ENCODE results near the gene CREBBP.

The CREBBP gene

DNA sequence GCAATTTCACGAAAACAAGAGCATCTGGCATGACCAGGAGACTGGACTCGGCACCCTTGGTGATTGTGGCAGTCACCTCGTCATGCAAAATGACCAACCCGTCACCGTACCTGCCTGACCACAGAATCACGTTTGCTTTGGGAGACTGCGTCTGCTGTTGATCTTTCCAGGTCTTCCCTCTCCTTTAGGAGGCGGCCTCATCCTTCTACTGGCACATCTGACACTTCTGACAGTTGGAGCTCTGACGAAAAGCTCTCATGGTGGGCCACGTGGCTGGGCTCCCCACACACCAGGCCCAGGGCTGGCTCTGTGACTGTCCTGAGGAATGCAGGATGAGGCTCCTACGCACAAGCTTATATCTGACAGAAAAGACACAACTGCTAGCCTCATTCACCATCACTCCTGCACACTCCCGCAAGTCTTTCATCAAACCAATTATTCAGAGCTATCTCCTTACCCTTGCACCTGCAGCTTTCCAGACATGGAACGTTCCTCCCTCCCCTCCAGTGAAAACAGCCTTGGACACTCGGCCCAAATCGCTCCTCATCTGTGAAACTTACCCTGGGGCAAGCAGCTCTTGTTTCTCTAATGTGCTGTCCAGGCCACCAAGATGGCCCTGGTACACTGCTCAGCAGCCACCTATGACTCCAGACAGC is 166.8 kb downstream of the CREBBP start:
- no peak for DNase-seq (ENCODE audit: low spot score)

DNA sequence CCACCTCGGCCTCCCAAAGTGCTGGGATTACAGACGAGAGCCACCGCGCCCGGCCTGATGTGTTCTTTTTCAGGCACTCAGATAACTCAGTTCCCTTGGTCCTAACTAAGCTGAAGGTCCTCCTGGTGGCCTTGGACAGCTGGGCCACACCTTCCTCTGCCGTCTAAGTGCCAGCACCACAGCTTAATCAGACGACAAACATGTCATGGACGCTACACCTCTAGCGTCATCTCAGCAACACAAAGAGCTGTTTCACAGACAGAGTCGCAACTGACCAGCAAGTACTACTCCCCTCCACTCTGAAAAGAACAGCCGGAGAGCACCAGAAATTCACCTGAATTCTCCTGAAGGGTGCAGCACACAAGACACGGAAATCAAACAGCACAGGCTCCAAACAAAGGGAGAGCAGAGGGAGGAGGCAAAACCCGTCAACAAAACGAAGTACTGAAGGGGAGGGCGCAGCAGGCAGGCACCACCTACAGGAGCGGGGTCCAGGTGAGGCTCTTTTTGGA is 167.6 kb downstream of the CREBBP start:
- no peak for DNase-seq (ENCODE audit: low spot score)

DNA sequence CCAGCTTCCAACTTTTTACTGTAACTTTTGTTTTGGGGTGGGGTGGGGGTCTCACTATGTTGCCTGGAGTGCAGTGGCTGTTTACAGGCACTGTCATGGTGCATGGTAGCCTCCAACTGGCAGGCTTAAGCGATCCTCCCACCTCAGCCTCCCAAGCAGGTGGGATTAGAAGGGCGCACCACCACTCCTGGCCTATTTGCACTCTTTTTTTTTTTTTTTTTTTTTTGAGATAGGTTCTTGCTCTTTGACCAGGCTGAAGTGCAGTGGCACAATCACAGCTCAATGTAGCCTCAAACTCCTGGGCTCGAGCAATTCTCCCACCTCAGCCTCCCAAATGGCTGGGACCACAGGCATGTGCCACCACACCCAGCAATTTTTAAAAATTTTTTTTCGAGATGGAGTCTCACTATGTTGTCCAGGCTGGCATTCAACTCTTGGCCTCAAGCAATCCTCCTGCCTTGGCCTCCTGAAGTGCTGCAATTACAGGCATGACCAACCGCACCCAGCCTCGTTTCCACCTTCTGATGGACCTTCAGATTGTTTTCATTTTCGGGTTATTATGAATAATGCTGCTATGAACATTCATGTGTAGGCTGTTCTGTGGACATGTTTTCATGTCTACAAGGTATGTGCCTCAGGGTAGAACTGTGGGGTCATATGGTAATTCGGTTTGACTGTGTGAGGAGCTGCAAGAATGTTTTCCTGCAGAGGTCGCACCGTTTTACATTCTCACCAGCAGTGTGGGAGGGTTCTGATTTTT is 174.1 kb downstream of the CREBBP start:
- DNase-seq (ENCODE audit: low spot score), result no peak

DNA sequence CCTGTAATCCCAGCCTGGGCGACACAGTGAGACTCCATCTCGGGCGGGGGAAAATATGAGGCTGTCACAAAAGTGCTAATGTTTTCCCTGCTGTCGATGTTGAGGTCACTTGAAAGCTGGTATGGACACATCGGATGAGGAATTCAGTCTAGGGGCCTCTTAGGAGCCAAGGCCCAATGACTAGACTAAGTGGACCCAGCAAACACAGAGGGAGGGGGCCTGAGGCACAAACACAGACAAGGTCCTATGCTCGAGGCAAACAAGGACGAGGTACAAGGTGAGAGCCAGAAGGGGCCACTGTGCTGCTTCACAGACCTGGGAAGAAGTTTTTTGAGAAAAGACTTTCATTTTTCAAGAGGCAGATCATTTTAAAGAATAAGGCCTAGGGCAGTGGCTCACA is 178.4 kb downstream of the CREBBP start:
- no peak for DNase-seq (ENCODE audit: low spot score)

DNA sequence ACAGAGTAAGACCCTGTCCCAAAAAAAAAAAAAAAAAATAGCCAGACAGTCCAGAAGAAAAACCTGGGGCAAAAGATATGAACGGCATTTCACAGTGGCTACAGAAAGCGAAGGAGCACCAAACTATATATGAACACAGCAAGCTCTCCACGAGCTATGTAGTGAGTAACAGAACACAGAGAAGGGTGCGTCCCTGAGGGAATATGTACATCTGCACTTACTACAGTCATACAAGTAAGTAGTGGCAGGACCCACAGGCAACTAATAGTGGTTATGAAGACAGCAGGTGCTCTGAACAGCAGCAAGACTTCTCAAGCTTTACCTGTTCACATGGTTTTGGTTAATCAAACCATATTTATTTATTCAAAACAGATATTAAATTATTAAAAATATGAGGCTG is 179.0 kb downstream of the CREBBP start:
- no peak for DNase-seq (ENCODE audit: low spot score)

DNA sequence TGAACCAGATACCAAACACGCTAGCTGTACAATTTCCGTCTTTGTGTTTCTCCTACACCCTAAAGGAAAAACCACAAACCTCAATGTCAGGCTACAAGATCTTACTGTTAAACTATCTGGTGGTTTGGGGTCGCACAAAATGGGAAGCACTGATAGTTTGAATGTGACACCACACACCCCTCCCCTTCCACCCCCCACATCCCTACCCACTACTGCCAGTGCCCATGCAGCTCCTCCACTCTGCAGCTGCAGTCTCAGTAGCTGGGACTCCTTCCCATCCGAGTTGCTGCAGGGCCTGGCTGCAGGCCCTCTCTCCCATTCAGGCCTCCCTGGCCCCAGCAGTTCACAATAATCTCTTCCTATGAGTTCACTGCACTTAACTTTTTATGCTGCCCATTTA is 181.6 kb downstream of the CREBBP start:
- no peak for DNase-seq (ENCODE audit: low spot score)

DNA sequence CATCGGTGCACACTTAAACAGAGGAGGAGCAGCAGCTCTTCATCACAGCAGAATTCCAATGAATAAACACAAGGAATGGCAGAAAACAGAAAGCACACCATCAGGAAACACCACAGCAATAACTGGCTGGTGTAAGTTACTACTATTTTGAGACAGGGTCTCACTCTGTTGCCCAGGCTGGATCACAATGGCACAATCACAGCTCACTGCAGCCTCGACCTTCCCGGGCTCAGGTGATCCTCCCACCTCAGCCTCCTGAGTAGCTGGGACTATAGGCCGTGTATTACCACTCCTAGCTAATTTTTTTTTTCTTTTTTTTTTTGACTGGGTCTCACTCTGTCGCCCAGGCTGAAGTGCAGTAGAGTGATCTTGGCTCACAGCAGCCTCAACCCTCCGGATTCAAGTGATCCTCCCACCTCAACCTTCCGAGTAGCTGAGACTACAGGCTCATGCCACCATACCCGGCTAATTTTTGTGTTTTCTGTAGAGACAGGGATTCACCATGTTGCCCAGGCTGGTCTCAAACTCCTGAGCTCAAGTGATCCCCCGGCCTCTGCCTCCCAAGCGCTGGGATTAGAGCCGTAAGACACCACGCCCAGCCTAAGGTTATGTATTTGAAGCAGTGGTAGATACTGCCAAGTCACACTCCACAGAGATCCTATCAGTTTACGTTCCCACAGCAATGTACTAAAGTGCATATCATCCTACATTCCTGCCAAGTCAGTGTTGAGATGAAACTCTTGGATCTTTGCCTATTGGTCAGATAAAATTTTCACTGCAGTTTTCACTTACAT is 183.9 kb downstream of the CREBBP start:
- DNase-seq (ENCODE audit: low spot score), result no peak

DNA sequence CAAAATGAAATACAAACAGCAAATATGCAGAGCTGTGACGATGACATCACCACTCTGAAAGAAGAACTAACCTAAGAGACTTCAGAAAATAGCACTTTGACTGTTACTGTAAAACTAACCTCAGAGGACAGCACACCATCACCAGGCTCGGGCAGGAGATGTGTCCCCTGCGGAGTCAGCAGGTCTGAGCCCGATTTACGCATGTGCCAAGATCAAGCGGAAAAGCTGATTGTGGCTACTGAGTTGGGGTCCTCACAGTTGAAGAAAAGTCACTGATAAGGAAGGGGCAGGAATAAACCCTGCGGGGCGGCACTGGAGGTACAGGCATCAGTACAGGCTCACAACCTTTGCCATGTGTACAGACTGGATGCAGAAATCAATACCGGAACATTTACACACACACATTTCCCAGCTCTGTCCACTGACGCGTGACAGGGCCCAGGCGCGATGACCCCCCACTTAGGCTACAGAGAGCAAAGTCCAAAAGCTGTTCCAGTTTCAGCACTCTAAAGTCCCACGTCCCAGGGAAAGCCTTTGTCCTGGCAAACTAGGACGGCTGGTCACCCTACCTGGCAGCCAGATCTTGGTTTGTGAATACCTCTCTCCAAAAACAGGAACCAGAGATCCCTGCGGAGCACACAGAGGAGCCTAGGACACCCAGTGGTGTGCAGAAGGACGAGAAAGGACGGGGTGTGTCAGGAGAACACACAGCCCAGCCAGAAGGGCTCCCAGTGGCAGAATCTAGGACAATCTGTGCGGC is 184.7 kb downstream of the CREBBP start:
- DNase-seq (ENCODE audit: low spot score), result no peak

DNA sequence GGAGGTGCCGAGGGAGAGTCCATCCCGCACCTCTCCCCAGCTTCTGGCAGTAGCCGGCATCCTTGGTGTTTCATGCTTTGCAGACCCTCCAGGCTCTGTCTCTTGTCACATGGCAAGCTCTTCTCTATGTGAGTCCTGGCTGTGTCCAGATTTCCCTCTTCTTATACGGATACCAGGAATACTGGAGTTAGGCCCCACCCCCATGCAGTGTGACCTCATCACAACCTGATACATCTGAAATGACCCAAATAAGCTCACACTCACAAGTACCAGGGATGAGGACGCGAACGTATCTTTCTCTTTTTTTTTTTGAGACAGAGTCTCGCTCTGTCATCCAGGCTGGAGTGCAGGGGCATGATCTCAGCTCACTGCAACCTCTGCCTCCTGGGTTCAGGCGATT is 186.5 kb downstream of the CREBBP start:
- no peak for DNase-seq (ENCODE audit: low spot score)

DNA sequence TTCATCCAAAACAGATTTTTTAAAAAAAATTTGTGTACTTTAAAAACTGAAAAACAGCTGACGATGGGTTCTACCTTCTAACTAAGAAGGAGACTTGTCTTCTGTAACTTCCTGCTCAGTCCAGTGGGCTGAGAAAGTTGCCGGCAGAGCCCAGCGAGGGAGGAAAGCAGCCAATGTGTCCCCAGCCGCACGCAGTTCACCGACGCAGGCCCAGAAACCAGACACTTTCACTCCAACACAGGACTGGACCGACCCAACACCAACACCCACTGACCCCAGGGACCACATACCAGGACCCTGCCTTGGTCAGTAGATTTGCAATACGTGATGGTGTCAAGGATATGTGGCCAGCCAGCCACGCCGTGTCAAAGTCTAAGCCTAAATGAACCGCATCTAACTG is 188.8 kb downstream of the CREBBP start:
- no peak for DNase-seq (ENCODE audit: low spot score)

DNA sequence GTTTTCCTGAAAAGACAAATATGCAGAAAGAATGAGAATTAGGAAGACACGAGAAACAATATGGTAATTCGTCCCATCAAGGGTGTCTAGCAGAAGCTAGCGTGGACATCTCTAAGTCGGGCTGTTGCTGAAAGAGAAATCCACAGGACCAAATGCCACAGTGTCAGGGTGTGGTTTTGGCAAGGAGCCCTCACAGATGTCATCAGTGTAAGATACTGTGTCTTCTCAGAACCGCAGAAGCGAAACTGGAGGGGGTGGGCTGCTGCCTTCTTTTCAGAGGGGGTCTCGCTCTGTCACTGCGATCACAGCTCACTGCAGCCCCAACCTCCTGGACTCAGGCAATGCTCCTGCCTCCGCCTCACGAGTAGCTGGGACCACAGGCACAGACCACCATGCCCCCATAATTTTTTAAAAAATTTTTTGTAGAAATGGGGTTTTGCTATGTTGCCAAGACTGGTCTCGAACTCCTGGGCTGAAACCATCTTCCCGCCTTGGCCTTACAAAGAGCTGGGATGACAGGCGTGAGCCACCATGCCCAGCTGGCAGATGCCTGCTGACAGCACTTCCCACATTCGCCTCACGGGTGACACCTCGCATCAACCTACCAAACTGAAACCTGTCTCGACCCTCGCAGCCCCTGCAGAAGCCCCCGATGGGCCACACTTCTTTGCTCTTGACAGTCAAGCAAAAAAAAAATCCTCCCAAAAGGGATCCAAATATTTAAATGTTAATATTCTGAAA is 189.4 kb downstream of the CREBBP start:
- DNase-seq (ENCODE audit: low spot score), result no peak

DNA sequence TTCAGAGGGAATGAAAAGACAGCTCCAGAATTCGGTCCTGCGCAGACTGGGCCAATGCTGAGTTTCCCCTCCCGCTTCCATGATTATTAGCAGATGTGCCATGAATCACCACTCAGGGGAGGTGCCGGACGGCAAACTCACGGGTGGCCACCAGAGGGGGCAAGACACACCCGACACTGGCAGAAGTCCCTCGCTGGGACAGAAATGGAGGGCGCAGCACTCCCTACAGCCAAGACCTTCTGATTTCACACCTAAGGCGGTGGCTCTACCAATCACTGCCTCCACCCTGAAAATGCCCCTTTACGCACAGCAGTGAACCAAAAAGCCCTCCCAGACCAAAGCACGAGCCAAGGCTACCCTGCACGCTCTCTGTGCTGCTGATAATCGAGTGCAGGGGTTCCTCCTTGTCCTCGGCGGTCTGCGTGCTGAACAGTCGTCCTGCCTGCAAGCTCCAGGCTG is 190.0 kb downstream of the CREBBP start:
- peak; percentile 86 for DNase-seq (ENCODE audit: low spot score)

DNA sequence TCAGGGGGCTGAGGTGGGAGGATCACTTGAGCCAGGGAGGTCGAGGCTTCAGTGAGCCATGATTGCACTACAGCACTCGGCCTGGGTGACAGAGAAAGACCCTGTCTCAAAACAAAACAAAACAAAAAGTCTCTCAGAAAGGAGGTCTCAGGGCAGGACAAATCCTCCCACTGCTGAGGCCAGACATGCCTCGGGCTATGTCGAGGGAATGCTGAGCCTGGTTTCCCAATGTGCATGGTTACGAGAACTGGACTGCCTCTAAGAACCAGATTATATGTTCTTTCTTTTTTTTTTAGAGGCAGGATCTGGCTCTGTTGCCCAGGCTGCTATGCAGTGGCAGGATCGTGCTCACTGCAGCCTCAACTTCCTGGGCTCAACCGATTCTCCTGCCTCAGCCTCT is 190.8 kb downstream of the CREBBP start:
- no peak for DNase-seq (ENCODE audit: low spot score)

DNA sequence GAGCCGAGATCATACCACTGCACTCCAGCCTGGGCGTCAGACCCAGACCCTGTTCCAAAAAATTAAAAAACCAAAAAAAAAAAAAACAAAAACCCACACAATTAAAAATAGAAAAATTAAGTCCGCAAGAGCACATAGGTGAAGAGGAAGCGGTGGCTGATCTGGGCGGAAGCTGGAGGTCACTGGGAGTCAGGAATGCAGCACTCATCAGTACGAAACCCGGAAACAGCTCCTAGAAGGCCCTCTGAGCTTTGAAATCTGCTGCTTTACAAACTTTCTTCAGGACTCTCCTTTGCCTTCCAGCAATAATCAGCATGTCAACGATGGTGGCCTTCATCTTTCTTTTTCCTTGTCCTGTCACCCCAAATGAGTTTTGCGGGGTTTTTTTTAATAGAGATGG is 192.7 kb downstream of the CREBBP start:
- no peak for DNase-seq (ENCODE audit: low spot score)

DNA sequence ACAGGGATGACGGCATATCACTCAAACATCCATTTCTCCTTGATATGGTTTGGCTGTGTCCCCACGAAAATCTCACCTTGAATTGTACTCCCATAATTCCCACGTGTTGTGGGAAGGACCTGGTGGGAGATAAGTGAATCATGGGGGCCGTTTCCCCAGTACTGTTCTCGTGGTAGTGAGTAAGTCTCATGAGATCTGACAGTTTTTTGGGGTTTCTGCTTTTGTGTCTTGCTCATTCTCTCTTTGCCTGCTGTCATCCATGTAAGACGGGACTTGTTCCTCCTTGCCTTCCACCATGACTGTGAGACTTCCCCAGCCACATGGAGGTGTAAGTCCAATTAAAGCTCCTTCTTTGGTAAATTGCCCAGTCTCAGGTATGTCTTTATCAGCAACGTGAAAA is 193.5 kb downstream of the CREBBP start:
- DNase-seq (ENCODE audit: low spot score), result no peak

DNA sequence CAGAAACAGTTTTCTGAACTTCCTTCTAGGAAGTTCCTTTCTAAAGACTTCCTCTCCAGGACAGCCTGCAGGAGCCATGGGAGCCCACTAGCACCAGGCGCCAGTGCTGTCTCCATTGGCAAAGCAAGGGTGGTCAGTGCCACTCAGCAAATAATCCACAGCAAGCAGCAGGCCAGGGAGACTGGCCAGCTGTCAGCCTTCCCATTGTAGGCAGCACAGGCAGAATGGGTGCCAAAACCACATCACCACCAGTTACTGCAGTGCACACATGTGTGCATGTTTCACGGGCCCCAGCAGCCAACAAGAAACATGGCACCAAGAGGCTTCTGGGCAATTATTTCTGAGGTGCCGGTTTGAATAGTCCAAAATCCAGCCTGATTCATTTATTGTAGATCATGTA is 199.3 kb downstream of the CREBBP start:
- no peak for DNase-seq (ENCODE audit: low spot score)

DNA sequence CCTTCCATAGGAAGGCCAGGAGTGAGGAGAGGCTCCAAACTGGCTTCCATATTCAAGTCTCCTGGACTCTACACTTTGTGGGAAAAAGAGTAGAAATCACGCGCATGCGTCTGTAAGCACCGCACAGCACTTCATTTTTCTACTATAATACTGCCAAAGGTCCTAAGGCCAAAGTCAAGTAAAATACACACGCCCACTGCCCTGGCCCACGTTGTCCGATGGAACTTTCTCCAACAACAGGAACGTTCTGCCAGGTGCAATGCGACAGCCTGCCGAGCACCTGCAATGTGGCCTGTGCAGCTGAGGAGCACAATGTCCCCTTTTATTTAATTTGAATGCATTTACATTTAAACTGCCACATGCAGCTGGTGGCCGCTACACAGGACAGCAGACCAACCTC is 202.5 kb downstream of the CREBBP start:
- no peak for DNase-seq (ENCODE audit: low spot score)

DNA sequence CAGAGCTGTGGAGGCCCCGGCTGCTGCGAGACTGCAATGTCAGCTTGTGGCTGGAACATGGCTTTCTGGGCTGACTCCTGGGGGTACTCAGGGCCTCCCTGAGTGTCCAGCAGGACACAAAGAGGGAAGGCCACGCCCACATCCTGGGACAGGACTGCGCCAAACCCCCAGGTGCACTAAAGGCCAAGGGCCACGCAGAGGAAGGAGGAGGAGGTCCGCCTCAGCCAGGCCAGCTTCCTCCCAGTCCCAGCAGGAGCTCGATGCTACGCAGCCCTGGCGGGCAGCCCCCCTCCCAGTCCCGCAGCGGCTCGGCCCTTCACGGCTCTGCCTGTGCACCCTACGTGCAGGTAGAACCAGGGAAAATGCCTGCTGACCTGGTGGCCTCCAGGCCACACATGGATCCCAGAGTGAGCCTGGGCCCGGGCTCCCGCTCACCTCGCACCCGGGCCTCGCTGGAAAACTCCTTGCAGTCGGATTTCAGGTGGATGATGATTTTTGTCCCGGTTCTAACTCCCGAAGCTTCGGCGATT is 204.8 kb downstream of the CREBBP start:
- DNase-seq (ENCODE audit: low spot score), result no peak
